ENCODE results near the gene FFAR2. TPM values are rescaled to one million over a fixed set of nuclear protein-coding genes. Genes with fewer than 3 reads are reported as not detected.

The FFAR2 gene
- total RNA-seq, 1 donor from 2014 or later: 0.36 TPM

DNA sequence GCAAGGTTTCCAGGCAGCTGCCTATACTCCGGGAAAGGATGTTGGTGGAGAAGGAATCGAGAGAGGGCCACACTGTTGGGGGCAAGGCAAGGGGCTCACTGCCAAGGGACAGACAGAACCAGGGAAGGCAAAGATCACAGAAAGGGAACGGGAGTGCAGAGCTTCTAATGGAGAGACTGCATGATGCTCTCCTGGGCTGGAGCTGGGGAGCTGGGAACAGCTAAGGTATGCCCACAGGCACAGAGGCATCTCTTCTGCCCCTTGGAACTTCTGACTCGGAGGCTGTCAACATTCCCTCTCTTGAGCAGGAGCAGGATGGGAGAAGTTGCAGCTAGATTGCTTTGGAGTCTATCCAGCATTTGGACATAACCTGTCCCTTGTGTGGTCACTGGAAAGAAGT lies 22.4 kb upstream of the FFAR2 start:
- DNase-seq (ENCODE audit: low spot score): no peak

DNA sequence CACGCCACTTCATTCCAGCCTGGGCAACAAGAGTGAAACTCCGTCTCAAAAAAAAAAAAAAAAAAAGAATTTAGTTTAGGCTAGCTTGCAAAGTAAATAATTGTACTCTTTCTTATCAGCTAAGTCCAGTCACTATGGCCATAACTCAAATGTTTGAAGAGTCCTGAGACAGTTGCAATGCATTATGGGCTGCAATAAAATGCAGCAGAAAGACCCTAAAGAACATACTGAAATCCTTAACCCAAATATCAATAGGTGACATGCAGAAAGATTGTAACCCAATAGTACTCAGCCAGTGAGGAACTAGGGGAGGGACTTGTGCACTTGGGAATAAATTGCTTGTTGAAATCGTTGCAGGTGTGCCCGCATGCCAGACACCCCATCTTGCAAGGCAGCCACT lies 20.9 kb upstream of the FFAR2 start:
- no peak for DNase-seq (ENCODE audit: low spot score)

DNA sequence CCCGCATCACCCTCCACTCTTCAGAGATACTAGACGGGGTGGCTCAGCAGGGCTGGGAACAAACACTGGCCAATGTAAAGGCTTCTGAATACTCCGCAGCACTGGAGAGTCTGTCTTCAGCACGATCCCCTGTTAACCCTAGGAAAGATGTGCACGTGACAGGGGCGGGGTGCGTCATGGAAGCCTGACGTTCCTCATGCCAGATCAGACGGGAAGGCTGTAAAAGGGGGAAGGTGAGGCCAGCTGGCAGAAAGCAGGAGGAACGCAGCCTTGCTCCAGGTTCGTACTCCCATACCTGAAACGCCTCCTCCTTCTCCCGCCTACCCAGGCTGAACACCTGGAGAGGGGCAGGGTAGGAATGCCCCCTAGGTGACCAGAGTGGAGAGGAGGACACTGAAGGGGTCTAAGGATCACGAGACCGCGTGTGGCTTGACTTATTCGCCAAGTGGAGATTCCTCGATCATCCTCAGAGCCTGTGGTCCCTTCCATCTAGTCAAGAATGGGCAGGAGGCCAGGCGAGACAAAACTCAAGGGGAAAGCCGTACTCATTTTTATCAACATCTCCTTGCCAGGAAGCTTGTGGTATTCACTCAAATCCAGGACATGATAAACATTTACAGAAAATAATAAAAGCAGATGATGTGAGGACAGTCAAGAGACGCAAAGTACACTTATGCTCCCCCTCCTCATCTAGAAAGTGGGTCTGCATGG lies 18.2 kb upstream of the FFAR2 start:
- no peak for DNase-seq (ENCODE audit: low spot score)

DNA sequence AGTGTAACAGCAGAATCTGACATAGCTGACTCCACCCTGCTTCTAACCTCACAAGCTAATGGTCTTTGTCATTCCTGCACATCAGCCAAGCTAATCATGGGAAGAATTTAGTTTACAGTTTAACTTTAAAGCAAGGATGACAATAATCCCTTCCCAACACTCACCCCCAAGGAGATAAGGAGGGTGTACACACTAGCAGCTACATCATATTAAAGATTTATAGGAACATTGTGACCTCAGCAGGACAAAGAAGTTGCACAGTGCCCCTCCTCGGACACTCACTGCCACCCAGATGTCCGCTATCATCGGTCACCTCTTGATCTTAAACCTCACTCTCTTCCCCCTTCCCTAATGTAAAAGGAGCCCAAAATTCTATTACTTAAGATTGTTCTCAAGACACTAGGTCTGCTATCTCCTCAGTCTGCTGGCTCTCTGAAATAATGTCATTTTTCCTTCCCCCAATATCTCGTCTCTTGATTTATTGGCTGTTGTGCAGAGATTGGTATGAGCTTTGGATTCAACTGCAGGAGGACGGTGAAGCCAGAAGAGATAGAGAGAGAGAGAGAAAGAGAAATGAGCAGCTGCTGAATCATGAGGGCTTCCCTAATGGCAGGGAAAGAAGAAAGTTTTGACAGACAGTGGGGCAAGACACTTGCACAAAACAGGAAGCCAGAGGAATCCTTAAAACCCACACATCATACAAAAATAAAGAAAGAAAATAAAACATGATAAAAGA lies 17.5 kb upstream of the FFAR2 start:
- no peak for DNase-seq (ENCODE audit: low spot score)

DNA sequence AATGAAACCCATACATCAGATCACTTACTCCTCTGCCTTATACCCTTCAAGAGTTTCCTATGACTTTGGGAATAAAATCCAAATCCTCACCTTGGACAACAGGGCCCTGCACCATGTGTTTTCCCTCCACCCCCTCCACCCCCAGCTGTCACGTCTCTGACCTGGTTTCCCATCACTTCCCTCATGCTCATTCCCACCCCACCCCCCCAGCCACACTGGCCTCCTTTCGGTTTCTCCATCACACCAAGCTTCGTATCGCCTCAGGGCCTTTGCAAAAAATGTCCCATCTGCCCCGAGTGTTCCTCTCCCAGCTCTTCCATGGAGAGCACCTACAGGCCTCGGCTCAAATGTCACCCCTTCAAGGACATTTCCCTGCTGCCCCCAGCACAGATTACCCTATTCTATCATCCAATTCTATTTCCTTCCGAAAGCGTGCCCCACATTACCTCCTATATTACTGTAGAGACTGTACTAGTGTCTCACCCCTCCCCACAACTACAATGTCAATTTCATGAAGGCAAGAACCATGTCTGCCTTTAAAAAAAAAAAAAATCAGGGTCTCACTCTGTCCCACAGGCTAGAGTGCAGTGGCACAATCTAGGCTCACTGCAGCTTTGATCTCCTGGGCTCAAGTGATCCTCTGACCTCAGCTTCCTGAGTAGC lies 16.8 kb upstream of the FFAR2 start:
- no peak for DNase-seq (ENCODE audit: low spot score)

DNA sequence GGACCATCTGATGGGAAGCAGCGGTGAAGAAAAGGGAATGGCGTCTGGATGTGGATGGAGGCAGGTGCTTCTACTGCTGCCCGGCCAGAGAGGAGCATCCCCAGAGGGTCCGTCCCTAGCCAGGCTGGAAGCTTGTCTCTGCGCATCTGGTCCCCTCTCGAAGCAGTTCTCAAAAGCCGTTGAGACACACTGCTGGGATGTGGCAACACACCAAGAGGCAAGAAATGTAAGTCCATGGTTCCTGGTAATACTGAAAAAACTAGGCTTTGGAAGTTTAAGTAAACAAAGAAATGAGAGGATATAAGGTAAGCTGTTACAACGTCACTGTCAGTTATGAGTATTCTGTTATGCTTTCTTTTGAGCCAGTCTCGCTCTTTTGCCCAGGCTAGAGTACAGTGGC lies 15.1 kb upstream of the FFAR2 start:
- DNase-seq (ENCODE audit: low spot score): no peak

DNA sequence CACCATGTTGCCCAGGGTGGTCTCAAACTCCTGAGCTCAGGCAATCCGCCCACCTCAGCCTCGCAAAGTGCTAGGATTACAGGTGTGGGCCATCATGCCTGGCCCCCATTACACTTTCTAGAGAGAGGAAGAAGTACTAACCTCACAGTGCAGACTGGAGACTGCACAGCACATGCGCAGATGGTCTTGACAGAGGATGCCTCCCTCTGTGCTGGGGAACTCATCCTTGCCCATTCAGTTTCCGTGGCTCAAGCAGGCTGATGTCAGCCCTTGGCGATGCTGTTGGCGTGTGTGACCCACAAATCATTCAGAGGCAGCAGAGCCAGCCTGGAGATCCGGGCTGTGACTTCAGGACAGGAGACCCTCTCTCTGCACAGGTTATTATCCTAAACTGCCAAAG lies 14.6 kb upstream of the FFAR2 start:
- DNase-seq (ENCODE audit: low spot score): no peak

DNA sequence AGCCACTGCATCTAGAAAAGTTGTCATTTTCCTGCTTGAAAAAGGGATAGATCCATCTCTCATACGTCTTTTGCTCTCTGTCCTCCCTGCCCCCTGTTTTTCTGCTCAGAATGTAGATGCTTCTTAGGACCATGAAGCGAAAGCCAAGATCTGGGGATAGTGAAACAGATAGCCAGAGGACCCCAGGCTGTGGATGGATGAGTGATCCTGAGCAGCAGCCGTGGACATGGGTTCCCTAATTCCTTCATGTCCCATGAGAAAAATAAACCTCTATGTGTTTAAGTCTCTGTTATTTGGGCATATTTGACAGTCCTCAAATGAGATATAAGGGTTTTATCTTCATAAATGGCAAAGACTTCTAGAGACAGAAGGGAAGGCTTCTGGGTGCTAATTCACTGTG lies 12.2 kb upstream of the FFAR2 start:
- no peak for DNase-seq (ENCODE audit: low spot score)

DNA sequence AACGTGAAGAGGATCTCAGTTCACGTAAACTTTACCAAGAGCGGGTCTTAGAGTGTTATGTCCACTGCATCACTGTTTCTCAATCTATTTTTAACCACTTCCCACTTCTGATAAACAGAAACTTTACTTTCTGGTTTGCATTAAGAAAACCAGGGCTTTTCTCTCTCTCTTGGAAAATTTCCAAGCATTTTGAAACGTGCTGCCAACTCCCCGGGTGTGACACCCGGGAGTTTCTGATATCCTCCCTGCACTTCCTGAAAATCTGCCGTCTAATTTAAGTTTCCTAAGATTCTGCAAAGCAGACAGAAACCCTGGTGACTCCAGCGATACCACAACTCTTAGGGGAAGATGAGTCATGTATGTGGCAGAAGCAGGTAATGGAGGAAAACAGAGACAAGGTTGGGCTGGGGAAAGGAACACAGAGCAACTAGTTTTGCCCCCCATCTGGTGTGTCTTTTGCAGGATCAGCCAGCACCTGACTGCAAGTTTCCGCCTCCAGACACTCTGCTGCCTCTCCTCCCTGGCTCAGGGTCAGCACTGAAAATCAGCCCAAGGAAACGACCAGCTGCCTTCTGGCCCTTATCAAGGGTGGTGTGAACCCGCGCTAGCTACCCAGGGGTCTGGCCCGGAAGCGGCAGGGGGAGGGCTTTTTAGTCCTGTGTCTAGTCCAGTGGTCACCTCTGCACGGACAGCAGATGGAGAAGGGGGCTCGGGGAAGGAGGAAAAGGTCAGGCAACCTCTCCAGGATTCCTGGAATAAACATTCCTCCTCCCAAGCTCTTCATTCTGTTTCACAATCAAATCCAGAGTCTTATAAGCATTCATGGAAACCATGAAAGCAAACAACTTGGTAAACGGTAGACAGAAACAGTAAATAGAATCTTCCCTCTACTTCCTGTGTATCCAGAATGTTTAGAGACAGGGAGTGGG lies 11.3 kb upstream of the FFAR2 start:
- DNase-seq (ENCODE audit: low spot score): peak; percentile 51

DNA sequence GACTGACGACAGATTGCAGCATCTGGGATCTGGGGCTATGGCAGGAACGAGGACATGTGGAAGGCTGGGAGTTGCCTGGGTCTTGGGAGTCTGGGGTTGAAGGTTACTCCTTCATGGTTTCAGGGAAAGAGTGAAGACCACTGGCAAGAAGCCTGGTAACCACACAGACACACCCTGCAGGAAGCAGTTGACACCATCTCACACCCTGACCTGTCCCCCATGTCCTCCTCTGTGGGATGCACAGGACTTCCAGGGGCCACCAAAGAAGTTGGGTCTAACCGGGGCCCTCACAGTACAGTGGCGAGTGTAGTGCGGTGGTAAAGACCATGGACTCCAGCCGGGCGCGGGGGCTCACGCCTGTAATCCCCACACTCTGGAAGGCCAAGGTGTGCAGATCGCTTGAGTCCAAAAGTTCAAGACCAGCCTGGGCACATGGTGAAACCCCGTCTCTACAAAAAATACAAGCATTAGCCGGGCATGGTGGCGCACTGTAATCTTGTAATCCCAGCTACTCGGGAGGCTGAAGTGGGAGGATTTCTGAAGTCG lies 10.6 kb upstream of the FFAR2 start:
- no peak for DNase-seq (ENCODE audit: low spot score)

DNA sequence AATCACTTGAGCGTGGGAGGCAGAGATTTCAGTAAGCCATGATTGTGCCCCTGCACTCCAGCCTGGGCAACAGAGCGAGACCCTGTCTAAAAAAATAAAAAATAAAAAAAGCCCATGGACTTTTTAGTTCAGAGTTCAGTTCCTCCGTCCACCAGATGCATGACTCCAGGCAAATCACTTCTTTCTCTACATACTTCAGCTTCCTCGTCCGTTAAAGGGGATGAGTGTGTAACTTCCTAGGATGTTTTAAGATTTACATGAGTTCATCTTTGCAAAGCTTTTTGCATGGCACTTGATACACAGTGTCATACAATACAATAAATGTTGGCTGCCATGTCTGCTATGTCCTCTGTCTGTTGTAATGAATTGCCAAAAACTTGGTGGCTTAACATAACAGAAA lies 10.0 kb upstream of the FFAR2 start:
- DNase-seq (ENCODE audit: low spot score): no peak

DNA sequence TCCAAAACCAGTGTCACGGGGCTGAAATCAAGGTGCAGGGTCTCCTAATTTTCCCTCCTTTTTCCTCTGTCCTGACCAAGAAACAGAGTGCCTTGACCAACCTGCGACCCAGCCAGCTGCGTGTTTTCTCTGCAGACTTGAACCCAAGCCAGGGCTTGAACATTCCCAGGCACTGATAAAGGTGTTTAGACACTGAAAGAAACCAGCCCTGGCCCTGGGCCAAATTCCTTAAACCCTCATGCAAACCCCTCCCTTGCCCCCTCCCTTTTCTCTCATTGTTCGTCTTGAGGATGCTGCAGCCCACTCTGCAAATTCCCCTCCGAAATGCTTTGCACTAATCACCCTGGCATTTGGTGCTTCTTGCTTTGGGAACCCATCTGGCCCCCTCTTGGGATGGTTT lies 9.5 kb upstream of the FFAR2 start:
- DNase-seq (ENCODE audit: low spot score): no peak

DNA sequence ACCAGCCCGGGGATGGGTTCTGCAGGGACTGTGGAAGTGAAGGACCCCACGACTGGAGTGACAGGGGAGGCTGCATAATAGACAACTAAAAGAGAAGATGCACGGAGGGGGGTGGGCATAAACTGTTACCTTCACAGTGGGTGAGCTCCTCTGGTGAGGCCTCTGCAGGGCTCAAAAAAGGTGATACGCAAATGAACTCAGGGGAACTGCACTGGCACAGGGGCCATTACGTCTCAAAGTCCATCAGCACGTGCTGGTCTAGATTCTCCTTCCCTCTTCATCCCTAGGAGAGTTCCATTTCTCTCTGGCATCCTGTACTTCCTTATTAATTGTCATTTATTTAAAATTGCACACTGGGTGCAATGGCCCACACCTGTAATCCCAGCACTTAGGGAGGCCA lies 8.1 kb upstream of the FFAR2 start:
- DNase-seq (ENCODE audit: low spot score): no peak

DNA sequence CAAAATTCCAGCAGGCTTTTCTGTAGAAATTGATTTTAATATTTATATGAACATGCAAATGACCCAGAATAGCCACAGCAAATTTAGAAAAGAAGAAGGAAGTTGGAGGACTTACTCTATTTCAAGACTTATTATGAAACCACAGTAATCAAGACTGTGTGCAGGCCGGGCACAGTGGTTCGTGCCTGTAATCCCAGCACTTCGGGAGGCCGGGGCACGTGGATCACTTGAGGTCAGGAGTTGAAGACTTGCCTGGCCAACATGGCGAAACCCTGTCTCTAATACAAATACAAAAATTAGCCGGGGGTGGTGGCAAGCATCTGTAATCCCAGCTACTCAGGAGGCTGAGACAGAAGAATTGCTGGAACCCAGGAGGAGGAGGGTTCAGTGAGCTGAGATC lies 6.0 kb upstream of the FFAR2 start:
- DNase-seq (ENCODE audit: low spot score): no peak

DNA sequence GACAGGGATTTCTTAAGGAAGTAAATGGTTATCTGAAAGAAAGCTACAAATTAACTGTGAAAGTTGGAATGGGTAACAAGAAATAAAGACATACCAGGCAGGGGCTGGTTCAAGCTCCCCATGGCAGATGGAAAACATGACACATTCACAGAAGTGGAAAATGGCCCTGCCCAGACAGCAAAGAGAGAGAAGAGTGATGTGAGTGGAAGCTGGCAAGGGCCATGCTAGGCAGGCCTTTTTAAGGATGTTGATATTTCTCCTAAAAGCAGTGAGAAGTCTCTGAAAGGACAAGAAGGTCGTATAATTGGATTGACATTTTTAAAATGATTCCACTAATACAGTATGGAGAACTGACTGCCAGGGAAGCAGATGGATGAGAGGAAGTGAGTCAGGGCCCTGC lies 3.3 kb upstream of the FFAR2 start:
- DNase-seq (ENCODE audit: low spot score): no peak

DNA sequence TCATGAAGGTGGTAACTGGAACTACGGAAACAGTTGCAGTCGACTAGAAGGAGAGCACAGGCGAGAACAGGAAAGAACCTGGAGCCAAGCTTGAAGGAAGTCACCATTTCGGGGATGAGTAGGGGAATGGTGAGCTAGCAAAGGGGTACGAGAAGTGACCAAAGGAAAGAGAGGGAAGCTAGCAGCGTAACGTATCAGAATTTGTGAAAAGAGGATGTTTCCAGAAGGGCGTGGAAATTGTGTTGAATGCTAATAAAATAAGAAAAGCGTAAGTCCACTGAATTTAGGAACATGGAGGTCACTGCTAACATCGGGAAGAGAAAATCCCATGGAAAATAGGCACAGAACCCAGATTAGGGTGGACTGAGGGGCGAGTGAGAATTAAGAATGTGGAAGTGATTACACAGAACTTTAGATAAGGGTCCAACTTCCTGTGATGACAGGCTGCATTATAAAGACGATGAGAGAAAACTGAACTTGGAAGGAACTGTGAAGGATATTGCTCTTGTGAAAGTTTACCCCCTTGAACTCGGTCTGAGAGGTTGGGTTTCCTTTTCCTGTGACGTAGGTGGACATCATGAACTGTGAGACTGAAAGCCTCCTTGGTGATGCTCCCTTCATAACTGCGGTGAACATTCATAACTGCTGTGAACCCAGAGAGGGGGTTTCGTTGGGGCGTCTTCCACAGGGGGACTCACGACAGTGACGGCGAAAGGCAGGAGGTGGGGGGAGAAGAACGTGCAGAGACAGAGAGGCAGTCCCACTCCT lies 2.0 kb upstream of the FFAR2 start:
- no peak for DNase-seq (ENCODE audit: low spot score)

DNA sequence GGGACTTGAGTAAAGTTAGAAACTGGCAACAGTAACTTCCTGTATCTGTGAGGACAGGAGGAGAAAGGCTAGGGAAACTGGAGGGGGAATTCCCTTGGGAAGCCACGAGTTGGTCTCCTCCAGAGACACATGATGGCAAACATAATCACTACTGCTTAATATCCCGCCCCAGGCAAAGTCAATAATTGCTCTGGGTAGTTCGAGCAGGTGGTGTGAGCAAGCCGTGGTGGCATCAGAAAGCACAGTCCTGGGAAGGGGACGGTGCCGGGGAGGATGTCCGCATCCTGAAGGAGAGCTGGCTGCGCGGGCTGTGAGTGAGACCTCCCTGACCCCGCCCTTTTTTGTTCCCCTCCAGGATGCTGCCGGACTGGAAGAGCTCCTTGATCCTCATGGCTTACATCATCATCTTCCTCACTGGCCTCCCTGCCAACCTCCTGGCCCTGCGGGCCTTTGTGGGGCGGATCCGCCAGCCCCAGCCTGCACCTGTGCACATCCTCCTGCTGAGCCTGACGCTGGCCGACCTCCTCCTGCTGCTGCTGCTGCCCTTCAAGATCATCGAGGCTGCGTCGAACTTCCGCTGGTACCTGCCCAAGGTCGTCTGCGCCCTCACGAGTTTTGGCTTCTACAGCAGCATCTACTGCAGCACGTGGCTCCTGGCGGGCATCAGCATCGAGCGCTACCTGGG lies 1.4 kb downstream of the FFAR2 start:
- no peak for DNase-seq (ENCODE audit: low spot score)

DNA sequence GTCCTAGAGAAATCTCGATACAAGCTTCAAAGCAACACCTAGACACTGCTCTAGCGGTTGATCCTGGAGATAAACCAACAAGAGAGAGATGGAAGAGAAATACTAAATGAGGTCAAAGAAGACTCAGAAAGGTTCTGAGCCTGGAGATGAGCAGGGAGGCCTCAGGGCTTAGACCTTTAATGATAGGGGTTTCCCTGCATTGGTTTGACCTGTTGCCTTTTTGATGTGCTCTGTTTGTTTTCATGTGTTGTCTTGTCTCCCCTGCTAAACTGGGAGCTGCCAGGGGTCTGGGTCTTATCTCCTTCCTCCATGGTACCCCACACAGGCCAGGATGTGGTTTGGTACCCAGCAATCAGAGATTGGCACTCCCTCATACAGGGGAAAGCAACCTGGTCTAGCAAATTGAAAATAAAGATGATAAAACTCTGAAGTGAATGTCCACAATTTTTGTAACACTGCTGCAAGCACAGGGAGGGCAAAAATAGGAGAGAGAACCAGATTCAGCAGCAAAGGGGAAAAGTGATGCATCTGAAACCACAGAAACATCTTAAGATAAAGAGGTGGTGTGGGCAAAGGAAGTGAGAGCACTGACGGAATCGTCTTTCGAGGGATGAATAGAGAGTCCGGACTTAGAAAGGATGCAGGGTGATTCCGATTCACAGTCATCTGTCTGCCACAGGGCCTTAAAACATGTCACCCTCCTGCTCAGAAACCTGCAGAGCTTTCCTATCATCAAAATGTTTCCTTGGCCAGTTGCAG lies 3.5 kb downstream of the FFAR2 start:
- DNase-seq (ENCODE audit: low spot score): no peak

DNA sequence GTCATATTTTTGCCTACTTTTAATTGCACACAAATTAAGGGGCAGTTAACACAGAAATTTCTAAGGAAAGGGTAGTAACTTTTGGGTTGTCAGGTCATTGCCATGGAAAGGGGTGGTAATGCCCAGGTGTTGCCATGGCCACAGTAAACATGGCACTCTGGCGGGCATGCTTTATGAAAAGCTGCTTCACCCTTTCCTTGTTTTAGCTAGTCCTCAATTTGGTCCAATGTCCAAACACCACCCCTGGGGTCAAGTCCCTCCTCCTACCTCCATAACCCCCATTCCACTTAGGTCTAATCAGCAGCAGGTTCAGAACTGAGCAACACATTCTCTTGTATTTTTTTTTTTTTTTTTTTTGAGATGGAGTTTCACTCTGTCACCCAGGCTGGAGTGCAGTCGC lies 6.6 kb downstream of the FFAR2 start:
- no peak for DNase-seq (ENCODE audit: low spot score)

Measured in ureter (tissue), 1 donor.